Heart left ventricle (tissue), 16 donors: ENCODE results near the gene PKP3. TPM values are rescaled to one million over a fixed set of nuclear protein-coding genes. Genes with fewer than 3 reads are reported as not detected.

ENCODE experiments used
- ATAC-seq, 4 donors: fragments of 200-7000 bp; cut with Tn5 transposase; one replicate each; pipeline ENCODE4 v1.9.1; 2020 to 2022; ENCODE audit warnings: moderate library complexity in 4 of 4, mild to moderate bottlenecking in 3 of 4, moderate number of reproducible peaks in 1 of 4
- DNase-seq, 5 donors: peaks; one replicate each; pipeline ENCODE4 v3.0.0-alpha.2; 2020
- H3K27ac ChIP-seq, 12 donors: fragments of 200-600 bp; sonication (generic) in 4 of 12; one replicate each; pipeline versions ENCODE4 v1.5.0 to v1.8.0; 2016 to 2022; ENCODE audit warnings: mild to moderate bottlenecking in 2 of 12
- H3K27me3 ChIP-seq, 9 donors: fragments of 200-600 bp; sonication (generic) in 2 of 9; one replicate each; pipeline versions ENCODE4 v1.5.1 to v1.8.0; 2016 to 2022; ENCODE audit warnings: mild to moderate bottlenecking in 3 of 9
- H3K36me3 ChIP-seq, 9 donors: fragments of 200-600 bp; sonication (generic) in 2 of 9; one replicate each; pipeline versions ENCODE4 v1.5.0 to v1.8.0; 2018 to 2022; ENCODE audit warnings: mild to moderate bottlenecking in 2 of 9
- H3K4me1 ChIP-seq, 12 donors: fragments of 200-600 bp; sonication (generic) in 4 of 12; one replicate each; pipeline versions ENCODE4 v1.5.0 to v1.8.0; 2016 to 2022; ENCODE audit warnings: mild to moderate bottlenecking in 3 of 12
- H3K4me3 ChIP-seq, 12 donors: fragments of 200-600 bp; sonication (generic) in 4 of 12; one replicate each; pipeline versions ENCODE4 v1.5.0 to v1.8.0; 2017 to 2022; ENCODE audit warnings: mild to moderate bottlenecking in 9 of 12, moderate library complexity in 4 of 12
- H3K9me3 ChIP-seq, 12 donors: fragments of 200-600 bp; sonication (generic) in 4 of 12; one replicate each; pipeline versions ENCODE4 v1.5.0 to v1.8.0; 2016 to 2022; ENCODE audit warnings: mild to moderate bottlenecking in 1 of 12
- POLR2A ChIP-seq, 2 donors: fragments of 450-650 bp; IDR thresholded peaks; one replicate each; pipeline ENCODE4 v1.6.1; 2017; ENCODE audit warnings: antibody characterized with exemption in 2 of 2, mild to moderate bottlenecking in 2 of 2, moderate library complexity in 2 of 2
- WGBS, 4 donors: extraction: QIAGEN DNeasy Blood & Tissue Kit in 2 of 4; methylation state at CpG; one replicate each; pipeline versions ENCODE4 v1.1.5 to v1.1.7; 2013 to 2018; 5-methylcytosine and 5-hydroxymethylcytosine counted together
- intact Hi-C, 10 donors: fragments of 100-400 bp; cut with DNase I; formaldehyde crosslinking; loops; one replicate each; pipeline versions ENCODE4 v1.11.1 to v1.14.2; 2022
- polyA plus RNA-seq, 2 donors: library from polyadenylated mRNA; stranded (reverse); fragments of 200-250 nt; gene quantifications; one replicate each; pipeline ENCODE4 v1.2.3, GENCODE V29; 2013
- total RNA-seq, 9 donors: library from RNA; depleted of rRNA in 2 of 9; stranded (reverse); fragments of >200 nt in 2 of 9; fragmentation: NEBNext Ultra II Directional in 3 of 9; extraction: Animal tissue kit (Norgen Biotek cat#: 25700) in 3 of 9; gene quantifications; one replicate each; pipeline versions ENCODE4 v1.1.0 to v1.2.4, GENCODE V29; 2016 to 2023
- TF ChIP-seq, protein P1 (sequence below), 12 donors: fragments of 200-600 bp; sonication (generic) in 4 of 12; IDR thresholded peaks; one replicate each; pipeline versions ENCODE4 v1.5.0 to v1.8.0; 2018 to 2022; ENCODE audit warnings: antibody characterized with exemption in 12 of 12, mild to moderate bottlenecking in 5 of 12
- donor health status: ischemic (EF 13 %, LVEDD 7.1; RV severe dilation, severe dysfunction).
- donor health status: healthy with polysubstance abuse.
- donor health status: DM: no; HTN: yes; CAD: no.
- donor health status: DM: no; HTN: no; CAD: no.
- donor health status: ischemic (EF 25% LVEDD 6.9; RV normal size, moderate dysfunction).
- donor health status: ischemic (EF 25% LVEDD 5.7; RV mildly dilated, moderate dysfunction).
- donor health status: healthy.
- donor health status: DM: yes; HTN: yes; CAD: no.
- donor health status: ischemic (EF 35%, LVEDD 5.7; RV mildly dilated, moderate dysfunction).
- donor health status: nonischemic (EF 11% LVEDD 7.7; RV severe dilation, severe dysfunction).
- donor health status: DM: yes; HTN: yes; CAD: no.
- donor health status: PGD.
- donor health status: ischemic (EF 29% LVEDD 5.4; RV normal size, mild dysfunction).
- donor health status: nonischemic (EF 23%, LVEDD 6.1; RV moderate dilation, normal function).

PKP3 gene
- total and polyA plus RNA-seq, 11 donors: 0.15 to 2.0 (median 0.61) TPM

DNA sequence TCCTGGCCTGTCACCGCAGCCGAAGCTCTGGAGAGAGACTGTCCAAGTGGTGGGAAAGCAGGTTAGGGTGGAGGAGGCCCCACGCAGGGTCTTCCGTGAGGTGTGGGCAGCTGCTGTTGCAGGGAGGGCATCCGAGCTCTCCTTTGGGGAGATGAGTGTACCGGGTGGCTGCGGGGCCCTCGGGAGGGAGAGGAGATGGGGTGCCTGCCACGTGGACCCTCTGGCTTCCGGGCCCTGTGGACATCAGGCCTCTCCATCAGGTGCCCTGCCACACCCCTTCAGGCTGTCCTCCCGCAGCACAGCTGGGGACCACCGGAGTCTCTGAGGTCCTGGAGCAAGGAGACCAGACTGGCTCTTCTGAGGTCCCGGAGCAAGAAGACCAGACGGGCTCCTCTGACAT, 57.7 kb downstream of the PKP3 start:
- no peaks in the 10 kb centered on the region for H3K9me3 ChIP-seq
- peaks cover 0 to 49% (median 27%) of the 10 kb centered on the region in 12 donors for H3K4me1 ChIP-seq
- TF ChIP-seq, protein P1, sequence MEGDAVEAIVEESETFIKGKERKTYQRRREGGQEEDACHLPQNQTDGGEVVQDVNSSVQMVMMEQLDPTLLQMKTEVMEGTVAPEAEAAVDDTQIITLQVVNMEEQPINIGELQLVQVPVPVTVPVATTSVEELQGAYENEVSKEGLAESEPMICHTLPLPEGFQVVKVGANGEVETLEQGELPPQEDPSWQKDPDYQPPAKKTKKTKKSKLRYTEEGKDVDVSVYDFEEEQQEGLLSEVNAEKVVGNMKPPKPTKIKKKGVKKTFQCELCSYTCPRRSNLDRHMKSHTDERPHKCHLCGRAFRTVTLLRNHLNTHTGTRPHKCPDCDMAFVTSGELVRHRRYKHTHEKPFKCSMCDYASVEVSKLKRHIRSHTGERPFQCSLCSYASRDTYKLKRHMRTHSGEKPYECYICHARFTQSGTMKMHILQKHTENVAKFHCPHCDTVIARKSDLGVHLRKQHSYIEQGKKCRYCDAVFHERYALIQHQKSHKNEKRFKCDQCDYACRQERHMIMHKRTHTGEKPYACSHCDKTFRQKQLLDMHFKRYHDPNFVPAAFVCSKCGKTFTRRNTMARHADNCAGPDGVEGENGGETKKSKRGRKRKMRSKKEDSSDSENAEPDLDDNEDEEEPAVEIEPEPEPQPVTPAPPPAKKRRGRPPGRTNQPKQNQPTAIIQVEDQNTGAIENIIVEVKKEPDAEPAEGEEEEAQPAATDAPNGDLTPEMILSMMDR (IDR thresholded peaks at IDR 0.05): no peak
- no peak for TF ChIP-seq POLR2A (IDR thresholded peaks at IDR 0.05)
- DNase-seq (peak in 1 of 5 donors; percentile 30), ATAC-seq (no peak)
- H3K36me3 ChIP-seq: peaks cover 0 to 20% (median 16%) of the 10 kb centered on the region in 9 donors
- WGBS, 4 donors: 85 to 92% (median 88%) methylated on average over 9 to 14 of the region's 14 CpGs
- peak overlapping the region in 2 of 12 donors; percentile 93 to 94 for H3K27ac ChIP-seq
- H3K27me3 ChIP-seq: no peaks in the 10 kb centered on the region
- peak overlapping the region in 8 of 12 donors; percentile 84 to 99 (median 96) for H3K4me3 ChIP-seq
- intact Hi-C loops: loop anchor here in 8 of 10 donors (5.0 to 10.0 kb wide), 5 partner anchors 44 to 247 kb away; partner anchors contain the start of genes RNH1 (in 4 of the 8), BET1L (in 3 of the 8) and RIC8A (in 3 of the 8)

DNA sequence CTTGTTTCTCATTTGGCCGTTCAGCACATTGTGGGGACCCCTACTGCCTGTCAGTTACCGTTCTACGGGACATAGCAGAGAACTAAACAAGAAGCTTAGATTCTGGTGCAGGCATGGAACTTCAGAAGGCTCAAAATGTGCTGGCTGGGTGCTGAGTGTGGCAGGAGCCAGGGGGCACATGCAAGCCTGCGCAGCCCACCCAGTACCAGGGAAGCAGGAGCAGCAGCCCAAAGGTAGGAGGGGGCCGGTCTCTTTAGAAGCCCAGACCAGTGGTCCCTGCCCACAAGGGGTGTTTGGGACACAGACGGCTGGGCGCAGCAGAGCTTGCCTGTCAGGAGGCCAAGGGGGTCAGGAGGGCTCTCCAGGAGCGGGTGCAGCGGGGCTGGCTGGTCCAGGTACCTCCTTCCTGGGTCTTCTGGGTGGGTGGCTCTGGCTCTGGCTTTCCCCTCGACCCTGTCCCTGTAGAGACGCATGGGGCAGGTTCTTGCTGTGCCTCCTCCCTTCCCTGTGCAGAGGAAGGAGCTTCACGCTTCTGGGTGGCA, 58.3 kb downstream of the PKP3 start:
- H3K36me3 ChIP-seq: peaks cover 0 to 23% (median 16%) of the 10 kb centered on the region in 9 donors
- ATAC-seq: no peak
- no peaks in the 10 kb centered on the region for H3K27me3 ChIP-seq
- intact Hi-C loops: loop anchor here in 8 of 10 donors (5.0 to 10.0 kb wide), 5 partner anchors 45 to 247 kb away; partner anchors contain the start of genes RNH1 (in 4 of the 8), BET1L (in 3 of the 8) and RIC8A (in 3 of the 8)
- TF ChIP-seq POLR2A (IDR thresholded peaks at IDR 0.05): no peak
- TF ChIP-seq, protein P1 (IDR thresholded peaks at IDR 0.05): no peak
- peaks cover 0 to 49% (median 27%) of the 10 kb centered on the region in 12 donors for H3K4me1 ChIP-seq
- 83 to 93% (median 88%) methylated on average over 12 of the region's 12 CpGs for WGBS, 4 donors
- no peaks in the 10 kb centered on the region for H3K9me3 ChIP-seq
- H3K4me3 ChIP-seq: no peak overlapping the region
- H3K27ac ChIP-seq: no peak overlapping the region
- no peak for DNase-seq

DNA sequence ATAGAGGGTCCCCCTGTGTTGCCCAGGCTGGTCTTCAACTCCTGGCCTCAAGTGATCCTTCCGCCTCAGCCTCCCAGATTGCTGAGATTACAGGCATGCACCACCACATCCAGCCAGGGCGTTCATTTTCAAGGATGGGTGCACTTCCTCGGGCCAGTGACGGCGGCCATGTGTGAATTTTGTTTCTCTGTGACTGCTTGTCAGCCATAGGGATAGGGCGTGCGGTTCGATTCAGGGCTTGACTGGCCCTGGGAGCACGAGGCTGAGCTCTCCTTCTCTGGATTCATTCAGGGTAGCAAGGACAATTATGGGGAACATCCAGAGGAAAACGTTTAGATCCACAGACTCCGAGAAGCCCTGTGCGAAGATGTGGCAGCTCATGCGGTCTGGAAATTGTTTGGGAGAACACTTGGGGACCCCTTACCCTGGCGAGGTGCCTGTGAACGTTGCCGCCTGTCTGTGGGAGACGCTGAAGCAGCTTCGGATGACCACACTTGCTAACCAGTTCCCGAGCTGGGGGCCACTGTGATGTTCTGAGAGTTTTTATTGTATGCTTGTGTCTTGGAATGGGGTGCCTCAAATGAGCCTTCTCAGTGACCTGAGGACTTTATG, 59.0 kb downstream of the PKP3 start:
- intact Hi-C loops: loop anchor here in 8 of 10 donors (5.0 to 10.0 kb wide), 5 partner anchors 46 to 248 kb away; partner anchors contain the start of genes RNH1 (in 4 of the 8), BET1L (in 3 of the 8) and RIC8A (in 3 of the 8)

More for the DNA sequence above, 59.0 kb downstream of the PKP3 start:
- H3K27me3 ChIP-seq: no peaks in the 10 kb centered on the region
- peaks cover 0 to 44% (median 26%) of the 10 kb centered on the region in 12 donors for H3K4me1 ChIP-seq
- WGBS, 4 donors: 87 to 93% (median 89%) methylated on average over 19 of the region's 19 CpGs
- TF ChIP-seq, protein P1 (IDR thresholded peaks at IDR 0.05): no peak
- TF ChIP-seq POLR2A (IDR thresholded peaks at IDR 0.05): no peak
- ATAC-seq (no peak), DNase-seq (peak in 1 of 5 donors; percentile 8)
- peaks cover 0 to 26% (median 16%) of the 10 kb centered on the region in 9 donors for H3K36me3 ChIP-seq
- no peak overlapping the region for H3K4me3 ChIP-seq
- no peak overlapping the region for H3K27ac ChIP-seq
- H3K9me3 ChIP-seq: no peaks in the 10 kb centered on the region
